ENCODE measurements around the gene PIAS4. TPM values are rescaled to one million over a fixed set of nuclear protein-coding genes. Genes with fewer than 3 reads are reported as not detected.

PIAS4 gene
- total RNA-seq, 1 donor: 23.8 TPM

GRCh38 chr19:4063369-4064148 lies 56.0 kb downstream of the PIAS4 start:
- peak overlapping the region; percentile 77 for H3K4me3 ChIP-seq (ENCODE audit: low read depth, low read length)
- no peak for TF ChIP-seq CTCF (IDR thresholded peaks at IDR 0.05; ENCODE audit: insufficient read depth, low read length)
- DNase-seq (ENCODE audit: low read depth): no peak

- no peak for TF ChIP-seq CTCF (IDR thresholded peaks at IDR 0.05; ENCODE audit: insufficient read depth, low read length)
- peak overlapping the region; percentile 77 for H3K4me3 ChIP-seq (ENCODE audit: low read depth, low read length)
- DNase-seq (ENCODE audit: low read depth): no peak
Measured at GRCh38 chr19:4064149-4064495, 56.6 kb downstream of the PIAS4 start.

- TF ChIP-seq CTCF (IDR thresholded peaks at IDR 0.05; ENCODE audit: insufficient read depth, low read length): no peak
- H3K4me3 ChIP-seq (ENCODE audit: low read depth, low read length): peak overlapping the region; percentile 77
- no peak for DNase-seq (ENCODE audit: low read depth)
Measured at GRCh38 chr19:4064496-4065260, 57.1 kb downstream of the PIAS4 start.

- TF ChIP-seq CTCF (IDR thresholded peaks at IDR 0.05; ENCODE audit: insufficient read depth, low read length): no peak
- peak overlapping the region; percentile 77 for H3K4me3 ChIP-seq (ENCODE audit: low read depth, low read length)
- peak; percentile 97 for DNase-seq (ENCODE audit: low read depth)
Measured at GRCh38 chr19:4065430-4066175, 58.1 kb downstream of the PIAS4 start.

- TF ChIP-seq CTCF (IDR thresholded peaks at IDR 0.05; ENCODE audit: insufficient read depth, low read length): no peak
- DNase-seq (ENCODE audit: low read depth): no peak
- peak overlapping the region; percentile 77 for H3K4me3 ChIP-seq (ENCODE audit: low read depth, low read length)
Measured at GRCh38 chr19:4066176-4066606, 58.7 kb downstream of the PIAS4 start.

GRCh38 chr19:4066682-4067395 lies 59.3 kb downstream of the PIAS4 start, which contains the start of gene ZBTB7A:
ZBTB7A (minus strand) TSS chr19:4066899; CDS start chr19:4055232, 11,667 bp downstream.
- no peak for TF ChIP-seq CTCF (IDR thresholded peaks at IDR 0.05; ENCODE audit: insufficient read depth, low read length)
- peak; percentile 70 for DNase-seq (ENCODE audit: low read depth)

More at GRCh38 chr19:4066682-4067395, 59.3 kb downstream of the PIAS4 start, which contains the start of gene ZBTB7A:
- peak within 1 kb of the TSS; percentile 77 for H3K4me3 ChIP-seq (ENCODE audit: low read depth, low read length)
